LNCAP (cell line): ENCODE measurements around the gene CCDC97.

Source experiments
- CTCF ChIP-seq: fragments of 450-650 bp; IDR thresholded peaks from 2 replicates; pipeline ENCODE4 v1.5.1; 2017; ENCODE audit warnings: mild to moderate bottlenecking

Gene CCDC97

GRCh38 chr19:41308450-41309179 is 1.4 kb upstream of the CCDC97 start:
- TF ChIP-seq CTCF, result peak; percentile 73

GRCh38 chr19:41309180-41310032 is 566 bp upstream of the CCDC97 start:
- no peak for TF ChIP-seq CTCF

GRCh38 chr19:41311072-41311471 is 1.1 kb downstream of the CCDC97 start:
- TF ChIP-seq CTCF, result no peak

DNA sequence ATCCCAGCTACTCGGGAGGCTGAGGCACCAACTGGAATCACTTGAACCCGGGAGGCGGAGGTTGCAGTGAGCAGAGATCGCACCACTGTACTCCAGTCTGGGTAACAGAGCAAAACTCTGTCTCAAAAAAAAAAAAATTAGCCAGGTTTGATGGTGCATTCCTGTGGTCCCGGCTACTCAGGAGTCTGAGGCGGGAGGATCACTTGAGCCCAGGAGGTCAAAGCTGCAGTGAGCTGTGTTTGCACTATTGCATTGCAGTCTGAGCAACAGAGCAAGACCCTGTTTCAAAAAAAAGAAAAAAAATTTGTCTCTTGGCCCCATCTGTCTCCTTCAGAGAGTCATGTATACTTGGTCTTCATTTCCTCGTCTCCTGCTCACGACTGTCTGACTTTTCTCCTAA is 1.6 kb downstream of the CCDC97 start:
- TF ChIP-seq CTCF, result no peak

GRCh38 chr19:41316306-41316920 is 6.4 kb downstream of the CCDC97 start:
- TF ChIP-seq CTCF, result no peak

- no peak for TF ChIP-seq CTCF
Observed at GRCh38 chr19:41318696-41319499, 8.9 kb downstream of the CCDC97 start.
